PC-3 (cell line): ENCODE results near the gene METTL9.

Experiments used
- CTCF ChIP-seq: fragments of 300-600 bp; sonication (generic); conservative IDR thresholded peaks from 2 replicates; pipeline ENCODE4 v1.5.1; 2017; ENCODE audit warnings: antibody characterized with exemption, low read depth, mild to moderate bottlenecking, low read length
- EZH2 ChIP-seq: fragments of 300-600 bp; sonication (generic); IDR thresholded peaks from one replicate; pipeline ENCODE4 v1.6.1; 2017; ENCODE audit warnings: antibody characterized with exemption, mild to moderate bottlenecking, low read length; ENCODE audit not compliant: unreplicated experiment
- EZH2phosphoT487 ChIP-seq: fragments of 300-600 bp; sonication (generic); IDR thresholded peaks from 2 replicates; pipeline ENCODE4 v1.6.1; 2018; ENCODE audit warnings: mild to moderate bottlenecking, antibody characterized with exemption, low read length, borderline replicate concordance

- TF ChIP-seq EZH2 = no peak
- no peak for TF ChIP-seq CTCF
- TF ChIP-seq EZH2phosphoT487 = no peak
Observed at GRCh38 chr16:21603928-21604327, 4.6 kb downstream of the METTL9 start.
